NCI-H128 (cell line): ENCODE data around the gene EML6.

Experiments
- DNase-seq: peaks from one replicate; lab custom pipeline; 2025; ENCODE audit not compliant: unreplicated experiment; lab: John Stamatoyannopoulos, UW

EML6 gene

DNA sequence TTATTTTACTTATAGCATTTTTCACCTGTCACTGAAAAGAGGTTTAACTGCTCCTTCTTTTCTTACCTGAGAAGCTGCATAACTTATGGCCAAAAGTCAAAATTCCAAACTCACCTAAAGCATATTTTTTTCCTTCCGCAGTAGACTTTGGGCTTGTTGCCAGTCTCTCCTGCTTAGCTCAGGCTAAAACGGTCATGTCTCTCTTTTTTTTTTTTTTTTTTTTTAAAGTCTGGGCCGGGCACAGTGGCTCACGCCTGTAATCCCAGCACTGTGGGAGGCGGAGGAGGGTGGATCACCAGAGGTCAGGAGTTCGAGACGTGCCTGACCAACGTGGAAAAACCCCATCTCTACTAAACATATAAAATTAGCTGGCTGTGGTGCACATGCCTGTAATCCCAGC, 213.3 kb downstream of the EML6 start:
- DNase-seq, result no peak

GRCh38 chr2:54939446-54940118, 216.1 kb downstream of the EML6 start:
- DNase-seq, result no peak

- no peak for DNase-seq
These were observed 217.3 kb downstream of the EML6 start for GRCh38 chr2:54940723-54941122.

DNA sequence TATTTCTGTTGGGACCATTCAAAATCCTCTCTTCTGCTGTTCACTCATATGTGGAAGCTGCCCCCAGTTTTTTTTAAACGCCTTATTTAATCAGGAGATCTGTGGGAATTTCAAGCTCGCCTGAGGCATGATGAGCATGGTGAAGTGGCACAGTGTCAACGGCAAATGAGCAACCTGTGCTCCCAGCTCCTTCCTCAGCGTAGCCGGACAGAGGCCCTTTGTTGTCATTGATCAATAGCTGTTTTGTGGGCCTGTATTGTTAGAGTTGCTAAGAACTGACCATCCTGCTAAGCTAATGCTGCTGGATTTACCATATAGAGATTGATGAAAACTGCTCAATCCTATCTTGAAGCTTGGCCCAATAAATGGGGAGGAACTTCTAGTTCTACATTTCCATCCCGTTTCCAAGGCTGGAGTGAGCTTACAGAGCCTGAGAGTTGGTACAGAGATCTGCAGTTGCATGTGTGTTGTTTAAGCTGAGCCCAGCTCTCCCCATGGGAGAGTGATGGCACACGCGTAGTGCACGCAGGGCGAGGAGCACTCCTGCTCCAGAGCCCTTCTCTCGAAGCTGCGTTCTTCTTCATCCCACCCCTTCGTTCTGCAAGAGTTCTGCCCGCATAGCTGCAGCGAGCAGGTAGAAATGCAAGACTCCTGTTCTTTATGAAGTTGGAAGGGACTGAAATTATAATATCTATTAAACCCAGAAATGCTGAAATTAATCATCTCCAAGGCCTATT, 218.0 kb downstream of the EML6 start:
- DNase-seq, result no peak

DNA sequence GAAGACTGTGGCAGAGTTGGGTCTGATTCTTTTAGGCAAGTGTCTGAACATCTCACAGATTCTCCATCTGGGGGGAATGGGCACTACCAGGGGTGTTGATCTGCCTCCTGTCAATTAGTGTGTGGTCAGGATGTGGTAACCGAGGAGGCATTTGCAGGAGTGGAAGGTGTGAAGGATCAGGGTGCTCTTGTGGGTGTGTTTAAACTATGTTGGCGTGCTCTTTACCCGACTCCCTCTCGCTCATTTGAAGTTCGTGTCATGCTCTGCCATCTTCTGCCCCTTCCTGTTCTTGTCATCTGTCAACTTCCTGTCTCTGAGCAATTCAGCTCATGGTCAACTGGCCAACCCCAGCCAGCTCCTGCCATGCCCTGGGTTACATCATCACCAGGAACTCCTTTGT, 218.9 kb downstream of the EML6 start:
- DNase-seq, result no peak

- DNase-seq, result no peak
These were observed 221.4 kb downstream of the EML6 start for GRCh38 chr2:54944724-54945326.

- no peak for DNase-seq
These were observed 222.1 kb downstream of the EML6 start for GRCh38 chr2:54945391-54946219.

DNA sequence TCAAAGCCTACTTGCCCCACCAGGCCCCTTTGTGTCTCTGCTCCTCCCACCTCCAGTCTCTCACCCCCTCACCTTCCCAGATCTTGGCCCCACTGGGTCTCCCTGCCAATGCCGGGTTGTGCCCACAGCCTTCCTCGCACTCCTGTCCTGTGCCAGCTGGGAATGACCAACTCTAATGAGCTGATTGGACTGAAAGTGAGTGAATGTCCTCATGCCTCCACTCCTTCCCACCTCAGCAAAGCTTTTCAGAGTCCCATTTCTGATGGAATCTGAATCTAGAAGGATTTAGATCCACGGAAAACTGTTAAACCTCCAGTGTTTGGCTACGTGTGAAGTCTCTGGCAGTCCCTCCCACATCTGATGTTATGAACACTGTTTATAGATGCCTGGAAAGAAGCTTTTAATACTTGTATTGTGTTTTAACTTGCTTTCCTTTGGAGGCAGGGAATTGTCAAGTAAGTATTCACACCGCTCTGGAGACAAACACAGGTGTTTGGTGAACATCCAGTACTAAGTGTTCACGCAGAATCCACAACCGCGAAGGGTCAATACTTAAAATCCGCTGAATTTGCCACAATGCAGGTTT, 222.9 kb downstream of the EML6 start:
- DNase-seq, result no peak

DNA sequence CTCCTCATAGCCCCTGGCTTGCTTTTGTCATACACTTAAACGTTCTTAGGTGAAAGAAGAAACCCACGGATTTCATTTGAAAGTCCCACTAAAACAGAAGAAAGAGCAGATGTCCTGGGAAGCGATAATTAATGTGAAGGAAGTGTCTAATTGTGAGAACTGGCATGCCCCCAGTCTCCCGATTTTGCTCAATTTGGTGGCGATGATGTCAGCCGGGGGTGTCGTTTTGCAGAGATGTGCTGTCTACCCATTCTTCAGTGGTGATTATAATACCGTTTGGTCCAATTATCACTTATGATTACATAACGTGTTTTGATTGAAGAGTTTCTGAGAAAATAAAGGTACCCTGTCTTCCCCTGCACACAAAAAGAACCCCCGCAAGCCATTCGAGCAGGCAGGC, 223.7 kb downstream of the EML6 start:
- DNase-seq, result no peak

DNA sequence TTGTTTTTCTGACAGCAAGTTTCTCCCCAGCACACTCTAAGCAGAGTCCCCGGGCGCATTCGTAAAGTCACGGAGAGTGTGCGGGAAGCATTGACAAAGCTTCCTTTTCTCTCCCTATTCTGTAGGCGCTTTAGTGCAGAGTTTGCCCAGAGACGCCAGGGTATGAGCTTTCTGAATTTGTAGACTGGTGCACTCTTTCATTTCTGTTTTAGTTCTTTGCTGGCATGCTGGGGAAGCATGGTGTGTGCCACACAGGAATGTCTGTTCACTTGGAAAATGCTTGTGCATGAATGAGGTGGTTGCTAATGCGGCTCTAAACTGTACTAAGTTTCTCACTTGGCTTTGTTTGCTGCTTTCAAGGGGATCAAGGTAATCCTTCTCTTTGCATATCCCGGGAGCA, 224.2 kb downstream of the EML6 start:
- DNase-seq, result no peak

- DNase-seq, result no peak
These were observed 224.7 kb downstream of the EML6 start for GRCh38 chr2:54948120-54948519.

DNA sequence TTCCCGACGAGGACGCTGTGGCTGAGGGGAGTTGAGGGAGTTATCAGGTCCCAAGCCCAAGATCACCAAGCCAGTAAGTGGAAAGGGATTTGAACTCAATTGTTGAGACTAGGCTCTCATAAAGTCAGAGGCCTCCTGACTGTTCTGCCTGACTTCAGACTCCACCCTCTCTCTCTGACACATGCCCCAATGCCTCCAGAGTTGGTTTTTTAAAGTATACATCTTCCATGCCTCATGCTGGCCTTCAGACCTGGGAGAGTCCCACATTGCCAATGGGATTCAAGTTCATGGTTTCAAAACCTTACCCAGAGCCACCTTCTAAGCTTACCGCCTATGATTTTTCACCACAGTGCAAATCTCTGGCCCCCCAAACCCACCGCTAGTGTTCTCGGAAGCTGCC, 226.0 kb downstream of the EML6 start:
- no peak for DNase-seq

GRCh38 chr2:54950811-54951210, 227.3 kb downstream of the EML6 start:
- no peak for DNase-seq

DNA sequence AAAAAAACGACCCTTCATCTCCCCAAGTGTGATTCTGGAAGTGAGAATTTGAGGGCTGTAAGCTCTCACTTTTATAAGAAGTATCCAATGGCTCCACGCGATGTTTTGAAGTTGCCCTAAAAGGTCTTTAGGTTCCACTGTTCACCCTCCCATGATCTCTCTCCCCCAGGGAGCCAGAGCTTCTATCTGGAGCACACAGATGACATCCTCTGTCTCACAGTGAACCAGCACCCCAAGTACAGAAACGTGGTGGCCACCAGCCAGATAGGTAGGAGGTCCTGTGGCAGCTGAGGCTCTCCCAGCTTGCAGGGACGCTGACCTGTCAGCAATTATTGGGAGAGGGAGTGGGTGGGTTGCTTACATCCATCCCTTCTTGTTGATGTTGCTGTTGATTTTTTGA, 229.0 kb downstream of the EML6 start:
- no peak for DNase-seq

DNA sequence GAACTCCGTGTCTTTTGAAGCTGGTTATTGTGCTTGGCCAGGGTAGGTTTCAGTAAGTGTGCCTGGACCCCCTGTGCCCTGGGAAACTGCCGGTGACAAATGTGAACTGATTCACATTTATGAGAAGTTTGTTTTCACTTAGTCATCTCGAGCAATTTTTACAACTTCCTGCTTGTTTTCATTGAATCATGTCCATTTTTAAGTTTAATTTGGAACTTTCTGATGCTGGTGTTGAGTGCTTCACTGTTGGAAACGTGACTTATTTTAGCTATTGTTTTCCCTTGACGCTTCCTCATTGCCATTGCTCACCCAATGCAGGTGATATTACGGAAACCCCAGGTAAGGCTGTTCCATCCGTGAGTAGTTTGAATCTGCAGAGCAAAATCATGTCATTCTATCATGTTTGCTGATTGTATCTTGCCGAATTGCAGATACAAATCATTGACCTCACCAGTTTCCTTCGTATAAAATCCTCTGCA, 229.6 kb downstream of the EML6 start:
- DNase-seq, result no peak

DNA sequence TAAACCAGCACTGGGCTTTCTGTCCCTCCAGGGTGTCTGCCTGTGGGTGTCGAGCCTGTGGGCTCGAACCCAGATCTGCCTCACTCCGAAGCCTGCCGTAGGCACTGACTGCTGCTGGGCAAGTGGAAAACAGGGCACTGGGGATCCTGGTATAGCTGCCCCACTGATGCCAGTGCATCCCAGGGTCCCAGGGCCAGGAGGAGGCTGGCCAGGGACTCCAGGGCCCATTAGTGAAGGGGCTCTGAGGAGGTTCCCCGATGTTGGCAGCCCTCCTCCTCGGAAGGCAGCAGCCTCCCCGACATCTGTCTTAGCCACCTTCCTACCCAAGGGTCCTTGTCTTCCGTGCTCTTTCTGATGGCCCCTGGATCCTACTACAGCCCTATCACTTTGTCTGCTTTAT, 230.7 kb downstream of the EML6 start:
- no peak for DNase-seq

GRCh38 chr2:54954705-54955357, 231.4 kb downstream of the EML6 start:
- DNase-seq, result no peak

GRCh38 chr2:54955358-54956110, 232.1 kb downstream of the EML6 start:
- DNase-seq, result no peak

DNA sequence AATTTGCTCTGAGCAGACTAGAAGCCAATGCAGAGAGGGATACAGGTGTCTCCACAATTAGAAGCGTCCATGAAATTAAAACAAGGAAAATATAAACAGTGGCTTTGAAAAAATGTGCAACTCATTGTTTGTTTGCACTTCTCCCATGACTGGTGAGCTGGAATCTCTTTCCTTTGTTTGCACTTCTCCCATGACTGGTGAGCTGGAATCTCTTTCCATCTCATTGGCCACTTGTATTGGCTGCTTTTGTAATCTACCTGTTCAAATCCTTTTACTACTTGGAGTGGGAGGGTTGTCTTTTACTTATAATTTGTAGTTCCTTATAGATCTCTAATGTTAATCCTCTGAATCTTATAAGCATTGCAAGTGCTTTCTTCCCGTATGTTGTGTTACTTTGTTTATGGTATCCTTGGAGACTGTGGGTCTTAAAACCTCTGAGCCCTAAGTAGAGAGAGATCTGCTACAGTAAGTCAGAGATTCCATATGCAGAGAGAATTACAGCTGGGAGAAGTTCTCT, 232.7 kb downstream of the EML6 start:
- no peak for DNase-seq
